ENCODE data around the gene ICAM4.
"Not testable (repeated sequence)": the region's sequence is repeated elsewhere in the genome, so short reads cannot be mapped to it uniquely, and the experiment has no call there.

The ICAM4 gene

GRCh38 chr19:10269333-10270179, 17.2 kb upstream of the ICAM4 start:
- DNase-seq, result peak; percentile 98 to 99

- peak; percentile 94 for DNase-seq
These were observed 16.6 kb upstream of the ICAM4 start for GRCh38 chr19:10270180-10270615.

GRCh38 chr19:10270616-10271394, 15.9 kb upstream of the ICAM4 start, which contains the start of gene ICAM1:
ICAM1 (plus strand) TSS chr19:10271120; CDS start chr19:10271160, 40 bp downstream.
- peak; percentile 98 for DNase-seq

- peak; percentile 89 to 92 for DNase-seq
These were observed 15.1 kb upstream of the ICAM4 start for GRCh38 chr19:10271543-10272086.

GRCh38 chr19:10274589-10274988, 12.2 kb upstream of the ICAM4 start:
- no peak for DNase-seq

- DNase-seq, result peak in 1 of 2 donors; percentile 62
These were observed 8.8 kb upstream of the ICAM4 start for GRCh38 chr19:10277795-10278589.

- no peak for DNase-seq
These were observed 7.8 kb upstream of the ICAM4 start for GRCh38 chr19:10278935-10279334.

GRCh38 chr19:10279737-10280442, 6.9 kb upstream of the ICAM4 start:
- no peak for DNase-seq

- not testable (repeated sequence) for DNase-seq
These were observed 4.7 kb upstream of the ICAM4 start for GRCh38 chr19:10282043-10282442.

- no peak for DNase-seq
These were observed 3.3 kb upstream of the ICAM4 start for GRCh38 chr19:10283301-10284064.

GRCh38 chr19:10284065-10284959, 2.4 kb upstream of the ICAM4 start:
- DNase-seq, result no peak

GRCh38 chr19:10284960-10285278, 1.8 kb upstream of the ICAM4 start:
- no peak for DNase-seq

- no peak for DNase-seq
These were observed 1.4 kb upstream of the ICAM4 start for GRCh38 chr19:10285393-10285792.

- DNase-seq, result peak; percentile 65 to 77
These were observed 2.0 kb downstream of the ICAM4 start for GRCh38 chr19:10288662-10289166.

- DNase-seq, result peak; percentile 75 to 85
These were observed 2.5 kb downstream of the ICAM4 start for GRCh38 chr19:10289167-10289835.

GRCh38 chr19:10289836-10290356, 3.1 kb downstream of the ICAM4 start, which contains the start of gene ICAM5:
ICAM5 (plus strand) TSS chr19:10289952; CDS start chr19:10290044, 92 bp downstream.
- DNase-seq, result peak in 1 of 2 donors; percentile 53

GRCh38 chr19:10290357-10290875, 3.7 kb downstream of the ICAM4 start:
- no peak for DNase-seq

GRCh38 chr19:10290876-10291553, 4.3 kb downstream of the ICAM4 start:
- DNase-seq, result peak; percentile 65 to 75

Measured in inflammatory macrophage treated with lipopolysaccharide for 1 hour (primary cell).